Kidney glomerular epithelial cell (primary cell): Measurements from ENCODE around the gene CDK16.

ENCODE experiments used
- DNase-seq: peaks from one replicate; lab custom pipeline; 2025; lab: John Stamatoyannopoulos, UW

Gene CDK16

GRCh38 chrX:47228550-47229270 is 10.2 kb downstream of the CDK16 start:
- no peak for DNase-seq

- no peak for DNase-seq
Observed at GRCh38 chrX:47229427-47229826, 10.9 kb downstream of the CDK16 start.

DNA sequence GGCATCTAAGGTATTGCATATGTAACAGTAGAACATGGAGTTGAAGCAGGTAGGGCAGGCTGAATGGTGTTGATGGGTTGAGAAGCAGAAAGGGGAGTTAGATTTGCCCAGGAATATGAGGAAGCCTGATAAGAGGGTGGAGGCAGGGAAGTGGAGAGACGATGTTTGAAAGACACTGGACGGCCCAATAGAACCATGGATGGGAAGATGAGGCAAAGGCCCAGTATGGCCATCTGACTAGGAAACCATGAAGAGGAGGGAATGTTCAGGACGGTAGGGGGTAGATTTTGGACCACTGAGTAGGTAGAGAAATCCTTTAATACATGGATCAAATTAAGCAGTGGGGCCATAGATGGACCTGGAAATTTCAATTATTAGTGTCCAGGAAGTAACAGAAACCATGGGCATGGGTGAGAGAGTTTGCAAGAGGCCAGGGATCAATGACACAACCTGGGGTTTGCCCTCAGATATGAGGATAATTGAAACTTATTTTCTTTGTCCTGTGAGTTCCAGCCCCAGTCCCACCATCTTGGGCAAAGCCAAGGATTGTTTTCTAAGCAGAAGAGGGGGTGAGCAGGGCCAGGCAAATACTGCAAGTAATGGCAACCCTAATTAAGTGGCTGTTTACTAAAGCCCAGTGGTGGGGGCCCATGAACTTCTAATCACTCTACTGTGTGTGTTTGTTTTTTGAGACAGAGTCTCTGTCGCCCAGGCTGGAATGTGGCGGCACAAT is 11.8 kb downstream of the CDK16 start:
- no peak for DNase-seq

DNA sequence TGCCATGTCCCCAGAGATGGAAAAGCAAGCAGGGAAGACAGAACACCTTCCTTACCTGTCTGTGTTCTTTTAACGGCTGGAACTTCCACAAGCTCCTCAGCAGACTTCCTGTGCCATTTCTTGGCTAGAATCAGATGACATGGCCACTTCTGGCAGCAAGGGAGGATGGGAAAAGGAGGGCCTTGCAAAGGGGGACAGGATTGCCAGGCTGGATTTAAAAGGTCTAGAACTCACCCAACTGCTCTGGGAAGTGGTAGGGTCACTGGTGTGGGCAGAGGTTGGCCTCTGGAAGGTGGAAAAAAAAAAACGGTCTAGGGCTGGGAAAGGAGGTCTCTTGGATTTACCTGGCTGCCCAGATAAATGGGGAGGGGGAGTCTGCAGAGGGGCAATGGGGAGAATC is 12.7 kb downstream of the CDK16 start:
- DNase-seq = no peak

- no peak for DNase-seq
Observed at GRCh38 chrX:47232197-47232802, 13.8 kb downstream of the CDK16 start.

- DNase-seq = peak; percentile 6
Observed at GRCh38 chrX:47232803-47233332, 14.4 kb downstream of the CDK16 start, which contains the start of gene USP11. USP11 (plus strand) TSS chrX:47233009; CDS start chrX:47233044, 35 bp downstream.

GRCh38 chrX:47233333-47234113 is 15.0 kb downstream of the CDK16 start:
- DNase-seq = peak; percentile 87

GRCh38 chrX:47234583-47234982 is 16.1 kb downstream of the CDK16 start:
- DNase-seq = no peak

DNA sequence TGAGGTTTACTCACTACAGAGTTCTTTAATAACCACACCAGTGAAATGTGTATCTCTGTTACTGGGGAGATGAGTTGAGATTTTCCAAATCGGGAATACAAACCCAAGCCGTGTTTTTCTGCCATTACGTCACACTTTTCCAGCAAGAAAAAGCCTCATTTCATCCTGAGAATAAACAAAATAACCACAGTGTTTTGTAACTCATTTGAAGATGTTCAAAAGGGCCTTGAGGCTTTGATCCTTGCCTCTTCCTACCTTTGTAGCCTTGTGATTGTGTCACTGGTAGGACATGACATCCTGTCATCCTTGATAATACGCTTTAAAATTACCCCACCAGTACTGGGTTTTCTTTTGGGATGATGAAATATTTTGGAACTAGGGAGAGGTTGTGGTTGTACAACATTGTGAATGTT is 17.2 kb downstream of the CDK16 start:
- no peak for DNase-seq

DNA sequence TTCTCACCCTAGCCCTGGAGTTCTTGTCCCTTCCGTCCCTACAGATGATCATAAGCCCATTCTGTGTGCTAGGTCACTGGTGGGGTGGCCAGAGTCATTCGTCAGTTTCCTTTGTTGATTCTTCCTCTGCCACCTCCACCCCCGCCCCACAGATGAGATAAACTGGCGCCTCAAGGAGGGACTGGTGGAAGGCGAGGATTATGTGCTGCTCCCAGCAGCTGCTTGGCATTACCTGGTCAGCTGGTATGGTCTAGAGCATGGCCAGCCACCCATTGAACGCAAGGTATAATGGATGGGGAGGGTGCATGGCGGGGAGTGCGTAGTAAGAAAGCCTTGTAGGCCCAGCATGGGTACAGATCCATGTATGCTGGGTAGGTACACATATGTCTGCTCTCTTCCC is 20.7 kb downstream of the CDK16 start:
- no peak for DNase-seq

DNA sequence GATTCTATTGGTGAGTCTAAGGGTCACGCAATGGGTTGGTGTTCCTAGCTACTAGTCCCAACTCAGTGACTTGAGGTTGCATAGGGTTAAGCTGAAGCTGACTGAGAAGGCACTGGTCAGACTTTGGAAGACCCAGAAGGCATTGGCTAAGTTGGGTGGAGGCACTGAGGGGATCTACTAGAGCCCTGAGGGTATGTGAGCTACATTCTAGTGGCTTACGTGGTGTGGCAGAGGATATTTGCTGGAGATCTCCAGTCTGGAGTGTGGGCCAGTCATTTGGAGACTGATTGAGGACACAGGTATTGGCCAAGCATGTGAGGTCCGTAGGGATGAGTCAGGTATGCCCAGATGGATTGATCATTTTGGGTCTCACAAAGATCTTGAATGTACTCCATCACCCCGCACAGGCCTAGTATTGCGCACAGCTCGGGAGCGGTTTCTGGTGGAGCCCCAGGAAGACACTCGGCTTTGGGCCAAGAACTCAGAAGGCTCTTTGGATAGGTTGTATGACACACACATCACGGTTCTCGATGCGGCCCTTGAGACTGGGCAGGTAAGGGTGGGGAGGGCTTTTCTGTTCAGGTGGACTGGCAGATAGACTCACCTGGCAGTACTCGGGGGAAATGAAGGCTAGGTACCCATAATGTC is 21.5 kb downstream of the CDK16 start:
- no peak for DNase-seq

- no peak for DNase-seq
Observed at GRCh38 chrX:47240619-47241018, 22.1 kb downstream of the CDK16 start.

DNA sequence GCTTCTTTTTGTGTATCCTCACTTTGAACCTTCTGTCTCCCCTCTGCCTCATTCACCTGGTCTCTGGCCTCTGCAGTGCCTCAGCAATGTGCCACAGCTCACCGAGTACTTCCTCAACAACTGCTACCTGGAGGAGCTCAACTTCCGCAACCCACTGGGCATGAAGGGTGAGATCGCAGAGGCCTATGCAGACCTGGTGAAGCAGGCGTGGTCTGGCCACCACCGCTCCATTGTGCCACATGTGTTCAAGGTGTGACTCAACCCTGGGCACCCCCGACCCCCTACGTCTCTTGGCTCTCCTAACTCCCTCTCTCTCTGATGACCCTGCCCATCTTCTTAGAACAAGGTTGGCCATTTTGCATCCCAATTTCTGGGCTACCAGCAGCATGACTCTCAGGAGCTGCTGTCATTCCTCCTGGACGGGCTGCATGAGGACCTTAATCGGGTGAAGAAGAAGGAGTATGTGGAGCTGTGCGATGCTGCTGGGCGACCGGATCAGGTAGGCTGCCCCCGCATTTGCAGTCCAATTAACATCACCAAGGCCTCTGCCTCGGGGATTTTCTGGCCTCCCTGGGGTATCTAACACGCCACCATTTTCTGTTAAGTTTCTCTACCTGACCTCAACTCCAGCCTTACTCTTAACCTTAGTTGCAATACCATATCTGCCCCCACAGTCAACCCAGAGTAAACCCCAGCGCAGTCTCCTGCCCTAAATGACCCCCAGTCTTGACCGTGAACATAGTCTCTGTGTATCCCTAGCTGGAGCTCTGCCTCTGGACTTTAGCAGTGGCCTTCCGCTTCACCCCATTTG is 22.9 kb downstream of the CDK16 start:
- no peak for DNase-seq

DNA sequence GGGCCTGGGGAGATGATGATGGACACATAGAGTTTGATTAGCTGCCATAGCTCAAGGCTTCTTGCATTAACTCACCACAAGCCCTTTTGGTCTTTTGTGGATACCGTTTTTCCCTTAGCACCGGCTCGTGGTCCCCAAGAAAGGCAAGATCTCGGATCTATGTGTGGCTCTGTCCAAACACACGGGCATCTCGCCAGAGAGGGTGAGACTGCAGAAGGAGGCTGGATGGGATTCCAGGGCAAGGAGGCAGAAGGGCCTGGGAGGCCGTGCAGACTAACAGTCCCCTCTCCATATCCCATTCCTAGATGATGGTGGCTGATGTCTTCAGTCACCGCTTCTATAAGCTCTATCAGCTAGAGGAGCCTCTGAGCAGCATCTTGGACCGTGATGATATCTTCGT is 23.8 kb downstream of the CDK16 start:
- no peak for DNase-seq

DNA sequence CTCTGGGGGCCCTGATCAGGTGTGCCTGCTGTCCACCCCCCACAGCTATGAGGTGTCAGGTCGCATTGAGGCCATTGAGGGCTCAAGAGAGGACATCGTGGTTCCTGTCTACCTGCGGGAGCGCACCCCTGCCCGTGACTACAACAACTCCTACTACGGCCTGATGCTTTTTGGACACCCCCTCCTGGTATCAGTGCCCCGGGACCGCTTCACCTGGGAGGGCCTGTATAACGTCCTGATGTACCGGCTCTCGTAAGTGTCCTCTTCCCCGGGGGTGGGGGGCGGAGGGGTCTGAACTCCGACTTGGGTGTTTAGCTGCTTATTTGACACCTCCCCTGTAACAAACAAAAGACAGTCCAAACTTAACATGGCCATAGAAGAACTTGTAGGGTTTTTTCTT is 24.9 kb downstream of the CDK16 start:
- DNase-seq = no peak

- no peak for DNase-seq
Observed at GRCh38 chrX:47244676-47245075, 26.2 kb downstream of the CDK16 start.

- DNase-seq = no peak
Observed at GRCh38 chrX:47245156-47245555, 26.7 kb downstream of the CDK16 start.

GRCh38 chrX:47247206-47247998 is 28.9 kb downstream of the CDK16 start:
- no peak for DNase-seq

DNA sequence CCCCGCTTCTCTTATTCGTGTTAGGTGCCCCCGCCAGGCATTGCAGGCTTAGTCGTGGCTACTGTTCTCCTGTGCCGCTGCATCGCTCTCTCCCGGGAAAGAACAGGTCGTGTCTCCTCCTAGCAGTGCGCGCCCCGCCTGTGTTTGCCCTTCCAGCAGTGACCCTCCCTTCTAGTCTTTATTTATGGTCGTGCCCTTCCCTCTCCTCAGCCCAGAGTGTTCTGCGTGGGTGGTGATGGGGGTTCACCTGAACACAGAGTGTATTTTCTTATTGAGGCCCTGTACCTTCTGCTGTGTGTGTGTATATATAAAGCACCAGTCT is 29.5 kb downstream of the CDK16 start:
- DNase-seq = no peak

DNA sequence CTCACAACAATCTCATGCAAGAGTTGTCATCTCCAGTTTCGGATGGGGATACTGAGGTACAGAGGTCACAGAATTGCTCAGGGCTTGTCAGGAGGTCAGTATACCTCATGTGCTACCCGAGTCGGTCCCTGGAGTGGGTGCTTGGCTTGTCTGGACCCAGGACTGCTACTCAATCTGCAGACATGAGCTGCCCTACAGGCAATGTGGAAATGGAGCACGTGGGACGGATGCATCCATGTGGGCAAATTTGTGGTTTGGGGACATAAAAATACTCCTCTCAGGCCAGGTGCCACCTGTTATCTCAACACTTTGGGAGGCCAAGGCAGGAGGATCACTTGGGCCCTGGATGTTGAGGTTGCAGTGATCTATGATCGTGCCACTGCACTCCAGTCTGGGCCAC is 30.1 kb downstream of the CDK16 start:
- DNase-seq = no peak
